ENCODE results near the gene KLF16. TPM values are rescaled to one million over a fixed set of nuclear protein-coding genes. Genes with fewer than 3 reads are reported as not detected.

The KLF16 gene
- total and polyA plus RNA-seq, 2 experiments from 2014 or later = 6.4 to 16.0 TPM

DNA sequence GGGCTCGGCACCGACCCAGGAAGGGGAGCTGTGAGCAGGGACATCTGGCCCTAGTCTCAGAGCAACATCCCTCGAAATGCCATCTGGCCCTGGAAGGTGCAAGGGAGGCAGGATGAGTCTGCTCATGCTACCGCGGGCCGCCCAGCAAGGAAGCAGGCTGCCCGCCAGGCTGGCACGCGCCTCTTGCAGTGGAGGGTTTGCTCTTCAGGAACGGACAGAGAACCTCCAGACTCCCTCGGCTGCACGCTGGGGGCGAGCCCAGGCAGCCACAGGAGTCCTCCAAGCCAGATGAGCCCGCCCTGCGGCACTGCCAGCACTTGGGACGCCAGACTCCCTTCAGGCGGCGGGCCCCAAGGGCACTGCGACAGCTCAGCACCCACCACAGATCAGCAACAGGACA, 41.2 kb downstream of the KLF16 start:
- Histone ChIP-seq H4K20me1 (ENCODE audit: insufficient read depth, poor library complexity, severe bottlenecking) (peaks cover 5% of the 10 kb centered on the region), H3K27me3 (no peaks in the 10 kb centered on the region), H3K4me2 (no peak overlapping the region), H3K79me2 (peaks cover 14% of the 10 kb centered on the region), H3K4me3 (no peak overlapping the region), H3K27ac (no peak overlapping the region), H3K36me3 (replicated peaks; ENCODE audit: insufficient read depth, low read depth) (no peaks in the 10 kb centered on the region), H3K9me3 (ENCODE audit: low read depth) (no peaks in the 10 kb centered on the region), H3K4me1 (ENCODE audit: insufficient read depth) (peaks cover 3% of the 10 kb centered on the region), H2AFZ (no peak overlapping the region), H3K9me2 (replicated peaks; ENCODE audit: insufficient read depth) (no peaks in the 10 kb centered on the region)
- DNase-seq (ENCODE audit: low spot score) = no peak
- TF ChIP-seq EZH2 (IDR thresholded peaks at IDR 0.05; ENCODE audit: borderline replicate concordance) (no peak), EZH2phosphoT487 (IDR thresholded peaks at IDR 0.05; ENCODE audit: low read depth, severe bottlenecking, unreplicated experiment) (no peak)
- TF ChIP-seq, protein P1, sequence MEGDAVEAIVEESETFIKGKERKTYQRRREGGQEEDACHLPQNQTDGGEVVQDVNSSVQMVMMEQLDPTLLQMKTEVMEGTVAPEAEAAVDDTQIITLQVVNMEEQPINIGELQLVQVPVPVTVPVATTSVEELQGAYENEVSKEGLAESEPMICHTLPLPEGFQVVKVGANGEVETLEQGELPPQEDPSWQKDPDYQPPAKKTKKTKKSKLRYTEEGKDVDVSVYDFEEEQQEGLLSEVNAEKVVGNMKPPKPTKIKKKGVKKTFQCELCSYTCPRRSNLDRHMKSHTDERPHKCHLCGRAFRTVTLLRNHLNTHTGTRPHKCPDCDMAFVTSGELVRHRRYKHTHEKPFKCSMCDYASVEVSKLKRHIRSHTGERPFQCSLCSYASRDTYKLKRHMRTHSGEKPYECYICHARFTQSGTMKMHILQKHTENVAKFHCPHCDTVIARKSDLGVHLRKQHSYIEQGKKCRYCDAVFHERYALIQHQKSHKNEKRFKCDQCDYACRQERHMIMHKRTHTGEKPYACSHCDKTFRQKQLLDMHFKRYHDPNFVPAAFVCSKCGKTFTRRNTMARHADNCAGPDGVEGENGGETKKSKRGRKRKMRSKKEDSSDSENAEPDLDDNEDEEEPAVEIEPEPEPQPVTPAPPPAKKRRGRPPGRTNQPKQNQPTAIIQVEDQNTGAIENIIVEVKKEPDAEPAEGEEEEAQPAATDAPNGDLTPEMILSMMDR (IDR thresholded peaks at IDR 0.05; ENCODE audit: poor library complexity) = no peak
- 97% methylated on average over 19 of the region's 19 CpGs for WGBS (ENCODE audit: low lambda C conversion rate, missing lambda C conversion rate)

DNA sequence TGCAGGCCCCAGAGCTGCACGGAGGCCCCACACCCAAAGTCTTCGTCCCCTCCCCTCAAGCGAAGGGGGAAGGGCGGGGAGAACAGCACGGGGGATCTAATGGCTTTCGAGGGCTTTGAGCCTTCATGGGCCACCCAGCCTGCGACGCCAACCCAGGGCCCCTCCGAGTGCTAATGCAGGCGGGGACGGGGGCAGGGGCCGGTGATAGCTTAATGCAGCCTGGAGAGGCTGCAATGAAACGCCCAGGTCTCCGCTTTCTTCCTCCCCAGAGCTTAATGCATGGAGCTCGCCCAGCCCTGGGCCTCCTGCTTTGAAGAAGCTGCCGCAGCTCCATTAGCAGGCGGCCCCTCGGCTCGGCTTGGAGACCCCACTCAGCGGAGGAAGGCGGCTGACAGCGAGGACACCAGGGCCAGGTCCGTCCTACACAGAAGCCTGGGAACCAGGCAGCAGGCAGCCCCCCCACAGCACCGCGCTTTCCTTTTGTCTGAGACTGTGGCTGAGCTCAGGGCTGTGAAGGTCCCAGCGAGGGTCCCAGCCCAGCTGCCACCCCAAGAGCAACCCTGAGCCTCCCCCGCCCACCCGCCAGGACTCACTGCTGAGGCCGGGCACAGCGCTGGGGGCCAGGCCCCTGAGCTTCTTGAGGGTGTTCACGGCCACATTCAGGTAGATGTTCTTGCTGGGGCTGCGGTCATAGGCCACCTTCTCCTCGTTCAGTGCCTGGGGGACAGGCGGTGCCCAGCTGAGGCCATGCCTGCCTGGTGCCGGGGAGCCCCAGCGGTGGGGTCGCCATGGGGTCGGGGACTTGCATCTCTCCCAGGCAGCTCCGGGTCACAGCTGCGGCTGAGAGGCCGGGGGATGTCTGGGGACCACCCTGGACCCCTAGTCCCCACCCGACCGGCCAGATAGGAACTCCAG, 43.8 kb downstream of the KLF16 start:
- Histone ChIP-seq H3K27ac (no peak overlapping the region), H3K9me3 (ENCODE audit: low read depth) (no peaks in the 10 kb centered on the region), H3K4me3 (no peak overlapping the region), H3K36me3 (replicated peaks; ENCODE audit: insufficient read depth, low read depth) (no peaks in the 10 kb centered on the region), H3K4me2 (no peak overlapping the region), H2AFZ (no peak overlapping the region), H3K79me2 (peaks cover 3% of the 10 kb centered on the region), H3K9me2 (replicated peaks; ENCODE audit: insufficient read depth) (no peaks in the 10 kb centered on the region), H3K27me3 (no peaks in the 10 kb centered on the region), H4K20me1 (ENCODE audit: insufficient read depth, poor library complexity, severe bottlenecking) (no peaks in the 10 kb centered on the region), H3K4me1 (ENCODE audit: insufficient read depth) (no peaks in the 10 kb centered on the region)
- DNase-seq (ENCODE audit: low spot score) = no peak
- WGBS (ENCODE audit: low lambda C conversion rate, missing lambda C conversion rate) = 81% methylated on average over 39 of the region's 43 CpGs
- no peak for TF ChIP-seq EZH2phosphoT487 (IDR thresholded peaks at IDR 0.05; ENCODE audit: low read depth, severe bottlenecking, unreplicated experiment)
- no peak for TF ChIP-seq EZH2 (IDR thresholded peaks at IDR 0.05; ENCODE audit: borderline replicate concordance)

DNA sequence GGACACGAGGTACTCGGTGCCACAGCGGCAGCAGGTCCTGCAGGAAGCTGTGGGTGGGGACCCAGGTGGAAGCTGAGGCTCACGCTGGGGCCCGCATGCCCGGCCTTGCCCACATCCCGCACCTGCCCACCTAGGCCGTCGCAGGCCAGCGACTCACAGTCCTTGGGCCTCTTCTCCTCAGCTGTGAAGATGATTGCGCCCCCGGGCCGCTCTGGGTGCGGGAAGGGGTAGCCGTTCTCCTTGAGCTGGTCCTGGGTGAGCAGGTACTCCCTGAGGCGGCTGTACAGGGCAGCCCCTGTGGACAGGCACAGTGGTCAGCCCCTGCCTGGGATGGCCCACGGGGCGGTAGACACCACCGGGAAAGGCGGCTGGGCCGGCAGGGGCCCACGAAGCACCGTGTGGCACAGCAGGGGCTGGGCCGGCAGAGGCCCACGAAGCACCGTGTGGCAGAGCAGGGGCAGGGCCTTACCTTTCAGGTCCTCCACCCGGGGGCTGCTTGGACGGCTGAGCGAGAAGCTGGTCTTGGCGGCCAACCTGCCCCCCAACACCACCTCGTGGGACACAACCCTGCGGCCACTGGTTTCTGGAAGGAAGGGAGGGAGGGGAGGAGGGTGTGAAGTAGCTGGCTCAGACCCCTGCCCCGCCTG, 44.7 kb downstream of the KLF16 start:
- Histone ChIP-seq H3K27ac (no peak overlapping the region), H3K9me2 (replicated peaks; ENCODE audit: insufficient read depth) (no peaks in the 10 kb centered on the region), H3K4me2 (no peak overlapping the region), H3K4me1 (ENCODE audit: insufficient read depth) (no peaks in the 10 kb centered on the region), H3K4me3 (no peak overlapping the region), H2AFZ (no peak overlapping the region), H3K9me3 (ENCODE audit: low read depth) (no peaks in the 10 kb centered on the region), H3K79me2 (no peaks in the 10 kb centered on the region), H4K20me1 (ENCODE audit: insufficient read depth, poor library complexity, severe bottlenecking) (no peaks in the 10 kb centered on the region), H3K36me3 (replicated peaks; ENCODE audit: insufficient read depth, low read depth) (no peaks in the 10 kb centered on the region), H3K27me3 (no peaks in the 10 kb centered on the region)
- 94% methylated on average over 26 of the region's 33 CpGs for WGBS (ENCODE audit: low lambda C conversion rate, missing lambda C conversion rate)
- TF ChIP-seq EZH2 (IDR thresholded peaks at IDR 0.05; ENCODE audit: borderline replicate concordance) (no peak), EZH2phosphoT487 (IDR thresholded peaks at IDR 0.05; ENCODE audit: low read depth, severe bottlenecking, unreplicated experiment) (no peak)
- TF ChIP-seq, protein P1 (IDR thresholded peaks at IDR 0.05; ENCODE audit: poor library complexity) = no peak
- no peak for DNase-seq (ENCODE audit: low spot score)

All from hepatocyte (in vitro differentiated cells).